Prostate gland (tissue), 2 donors: ENCODE results near the gene DUSP18.

ENCODE experiments used
- POLR2A ChIP-seq: fragments of 450-650 bp; IDR thresholded peaks from one replicate; pipeline ENCODE4 v1.6.1; 2016; ENCODE audit warnings: antibody characterized with exemption, mild to moderate bottlenecking
- POLR2AphosphoS5 ChIP-seq: sonication (generic); formaldehyde crosslinking; IDR thresholded peaks from one replicate; pipeline ENCODE4 v1.6.1; 2017; ENCODE audit warnings: antibody characterized with exemption
- TF ChIP-seq, protein P1 (sequence below), 4 experiments: fragments of 200-600 bp in 2 of 4; fragments of 450-650 bp in 2 of 4; sonication (generic) in 2 of 4; IDR thresholded peaks; 1 replicate in 3 of 4; 2 replicates in 1 of 4; pipeline ENCODE4 v1.5.1; 2016 to 2019; ENCODE audit warnings: antibody characterized with exemption in 4 of 4, mild to moderate bottlenecking in 2 of 4, moderate library complexity in 2 of 4

DNA sequence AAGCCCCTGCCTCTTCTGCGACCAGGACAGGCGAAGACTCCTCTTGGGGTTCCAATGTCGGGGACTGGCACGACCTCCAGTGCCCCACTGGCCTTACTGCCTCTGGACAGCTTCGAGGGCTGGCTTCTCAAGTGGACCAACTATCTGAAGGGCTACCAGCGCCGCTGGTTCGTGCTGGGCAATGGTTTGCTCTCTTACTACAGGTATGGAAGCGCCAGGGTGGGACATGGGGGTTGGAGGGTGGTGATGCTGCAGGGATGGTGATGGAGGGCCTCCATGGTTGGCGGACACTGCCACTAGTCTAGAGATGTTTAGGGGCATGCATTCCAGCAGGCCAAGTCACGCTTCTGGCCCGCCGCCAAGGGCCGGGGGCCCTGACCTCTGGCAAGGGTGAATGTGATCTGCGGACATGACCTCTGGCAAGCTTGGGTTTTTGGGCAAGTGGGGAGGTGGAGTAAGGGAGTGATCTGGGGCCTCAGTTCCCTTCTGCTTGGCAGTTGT, 27.7 kb upstream of the DUSP18 start:
- no peak for TF ChIP-seq POLR2AphosphoS5
- TF ChIP-seq, protein P1, sequence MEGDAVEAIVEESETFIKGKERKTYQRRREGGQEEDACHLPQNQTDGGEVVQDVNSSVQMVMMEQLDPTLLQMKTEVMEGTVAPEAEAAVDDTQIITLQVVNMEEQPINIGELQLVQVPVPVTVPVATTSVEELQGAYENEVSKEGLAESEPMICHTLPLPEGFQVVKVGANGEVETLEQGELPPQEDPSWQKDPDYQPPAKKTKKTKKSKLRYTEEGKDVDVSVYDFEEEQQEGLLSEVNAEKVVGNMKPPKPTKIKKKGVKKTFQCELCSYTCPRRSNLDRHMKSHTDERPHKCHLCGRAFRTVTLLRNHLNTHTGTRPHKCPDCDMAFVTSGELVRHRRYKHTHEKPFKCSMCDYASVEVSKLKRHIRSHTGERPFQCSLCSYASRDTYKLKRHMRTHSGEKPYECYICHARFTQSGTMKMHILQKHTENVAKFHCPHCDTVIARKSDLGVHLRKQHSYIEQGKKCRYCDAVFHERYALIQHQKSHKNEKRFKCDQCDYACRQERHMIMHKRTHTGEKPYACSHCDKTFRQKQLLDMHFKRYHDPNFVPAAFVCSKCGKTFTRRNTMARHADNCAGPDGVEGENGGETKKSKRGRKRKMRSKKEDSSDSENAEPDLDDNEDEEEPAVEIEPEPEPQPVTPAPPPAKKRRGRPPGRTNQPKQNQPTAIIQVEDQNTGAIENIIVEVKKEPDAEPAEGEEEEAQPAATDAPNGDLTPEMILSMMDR (IDR thresholded peaks at IDR 0.05) = no peak
- TF ChIP-seq POLR2A = no peak
